WTC11 (cell line): Measurements from ENCODE around the gene GAGE12C. TPM values are rescaled to one million over a fixed set of nuclear protein-coding genes. Genes with fewer than 3 reads are reported as not detected.
"Not testable (repeated sequence)": the region's sequence is repeated elsewhere in the genome, so short reads cannot be mapped to it uniquely, and the experiment has no call there.

Experiments used
- ATAC-seq: fragments of 200-7000 bp; cut with Tn5 transposase; 2 replicates; pipeline ENCODE4 v1.10.0; 2021; ENCODE audit warnings: mild to moderate bottlenecking, moderate library complexity
- Bru-seq: library from RNA; stranded (reverse); fragments of 400-500 nt; gene quantifications from one replicate; lab custom pipeline; 2021; lab: Mats Ljungman, UMichigan
- CTCF ChIA-PET: fragments of 300-600 bp; sonication (Branson Sonifier 250); formaldehyde crosslinking; loops from one replicate; lab custom pipeline; 2021; ENCODE audit warnings: antibody characterized with exemption; lab: Charles Lee
- POLR2A ChIA-PET: fragments of 350-600 bp; sonication (Branson Sonifier 250); formaldehyde crosslinking; loops from one replicate; lab custom pipeline; 2021; ENCODE audit warnings: antibody characterized with exemption; lab: Charles Lee
- DNase-seq: peaks from one replicate; pipeline ENCODE4 v3.0.0; 2021; ENCODE audit warnings: low spot score
- H3K27ac Mint-ChIP-seq: 2 replicates; pipeline ENCODE4 v1.8.0; 2021; ENCODE audit warnings: mixed read lengths
- H3K27me3 Mint-ChIP-seq: 2 replicates; pipeline ENCODE4 v1.8.0; 2021; ENCODE audit warnings: low read depth, mild to moderate bottlenecking, moderate library complexity, mixed read lengths
- H3K36me3 Mint-ChIP-seq: 2 replicates; pipeline ENCODE4 v1.8.0; 2021; ENCODE audit warnings: mixed read lengths
- H3K4me1 Mint-ChIP-seq: 2 replicates; pipeline ENCODE4 v1.8.0; 2022; ENCODE audit warnings: mixed read lengths
- H3K4me3 Mint-ChIP-seq: 2 replicates; pipeline ENCODE4 v1.8.0; 2021; ENCODE audit warnings: mild to moderate bottlenecking, moderate library complexity, mixed read lengths
- H3K9me3 Mint-ChIP-seq: 2 replicates; pipeline ENCODE4 v1.8.0; 2021; ENCODE audit warnings: mixed read lengths
- long read RNA-seq, 3 experiments: library from RNA in 1 of 3; library from capped mRNA in 1 of 3; library from polyadenylated mRNA in 1 of 3; unstranded in 2 of 3; stranded (forward) in 1 of 3; transcript quantifications; one replicate each; pipeline ENCODE4 v2.0.0, GENCODE V29; 2021
- total RNA-seq: library from RNA; stranded (reverse); gene quantifications from 3 replicates; pipeline ENCODE4 v1.2.3, GENCODE V29; 2021

Gene GAGE12C, protein sequence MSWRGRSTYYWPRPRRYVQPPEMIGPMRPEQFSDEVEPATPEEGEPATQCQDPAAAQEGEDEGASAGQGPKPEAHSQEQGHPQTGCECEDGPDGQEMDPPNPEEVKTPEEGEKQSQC
- total RNA-seq, result not detected in 3 replicates
- Bru-seq, nascent RNA, result not detected
- long read RNA-seq, experiment 1, result 0 reads
- long read RNA-seq, experiment 2, result 0 reads
- long read RNA-seq, experiment 3, result 0 reads

GRCh38 chrX:49531877-49532276 lies at the start of gene GAGE12C:
TSS of gene GAGE12C (plus strand) at chrX:49532177. CDS start at chrX:49533332, 1,155 bp downstream.
- ATAC-seq, H3K27me3 Mint-ChIP-seq, H3K4me1 Mint-ChIP-seq, H3K27ac Mint-ChIP-seq, H3K4me3 Mint-ChIP-seq, CTCF ChIA-PET, H3K36me3 Mint-ChIP-seq, POLR2A ChIA-PET, H3K9me3 Mint-ChIP-seq, DNase-seq: not testable (repeated sequence)

DNA sequence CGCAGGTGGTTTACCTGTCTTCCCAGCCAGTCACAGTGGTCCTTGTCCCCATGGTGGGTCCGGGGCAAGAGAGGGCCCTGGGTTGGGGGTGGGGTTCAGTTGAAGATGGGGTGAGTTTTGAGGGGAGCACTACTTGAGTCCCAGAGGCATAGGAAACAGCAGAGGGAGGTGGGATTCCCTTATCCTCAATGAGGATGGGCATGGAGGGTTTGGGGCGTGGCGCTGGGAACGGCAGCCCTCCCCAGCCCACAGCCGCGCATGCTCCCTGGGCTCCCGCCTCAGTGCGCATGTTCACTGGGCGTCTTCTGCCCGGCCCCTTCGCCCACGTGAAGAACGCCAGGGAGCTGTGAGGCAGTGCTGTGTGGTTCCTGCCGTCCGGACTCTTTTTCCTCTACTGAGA lies 9.5 kb downstream of the GAGE12C start, which contains the start of gene GAGE12D:
TSS of gene GAGE12D (plus strand) at position 301 of the 400 bp plus-strand sequence. CDS start 1,155 bp downstream, outside the sequence.
- H3K36me3 Mint-ChIP-seq, DNase-seq, H3K27ac Mint-ChIP-seq, ATAC-seq, H3K4me1 Mint-ChIP-seq, H3K9me3 Mint-ChIP-seq, H3K4me3 Mint-ChIP-seq, POLR2A ChIA-PET, CTCF ChIA-PET, H3K27me3 Mint-ChIP-seq: not testable (repeated sequence)

GRCh38 chrX:49550989-49551388 lies 19.0 kb downstream of the GAGE12C start, which contains the start of gene GAGE12E:
TSS of gene GAGE12E (plus strand) at chrX:49551289. CDS start at chrX:49552444, 1,155 bp downstream.
- H3K27ac Mint-ChIP-seq, POLR2A ChIA-PET, H3K4me1 Mint-ChIP-seq, H3K27me3 Mint-ChIP-seq, H3K9me3 Mint-ChIP-seq, H3K36me3 Mint-ChIP-seq, H3K4me3 Mint-ChIP-seq, DNase-seq, ATAC-seq, CTCF ChIA-PET: not testable (repeated sequence)

DNA sequence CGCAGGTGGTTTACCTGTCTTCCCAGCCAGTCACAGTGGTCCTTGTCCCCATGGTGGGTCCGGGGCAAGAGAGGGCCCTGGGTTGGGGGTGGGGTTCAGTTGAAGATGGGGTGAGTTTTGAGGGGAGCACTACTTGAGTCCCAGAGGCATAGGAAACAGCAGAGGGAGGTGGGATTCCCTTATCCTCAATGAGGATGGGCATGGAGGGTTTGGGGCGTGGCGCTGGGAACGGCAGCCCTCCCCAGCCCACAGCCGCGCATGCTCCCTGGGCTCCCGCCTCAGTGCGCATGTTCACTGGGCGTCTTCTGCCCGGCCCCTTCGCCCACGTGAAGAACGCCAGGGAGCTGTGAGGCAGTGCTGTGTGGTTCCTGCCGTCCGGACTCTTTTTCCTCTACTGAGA lies 28.6 kb downstream of the GAGE12C start, which contains the start of gene GAGE12F:
TSS of gene GAGE12F (plus strand) at position 301 of the 400 bp plus-strand sequence. CDS start 1,155 bp downstream, outside the sequence.
- H3K36me3 Mint-ChIP-seq, POLR2A ChIA-PET, H3K4me1 Mint-ChIP-seq, ATAC-seq, H3K4me3 Mint-ChIP-seq, H3K27ac Mint-ChIP-seq, CTCF ChIA-PET, H3K27me3 Mint-ChIP-seq, DNase-seq, H3K9me3 Mint-ChIP-seq: not testable (repeated sequence)

DNA sequence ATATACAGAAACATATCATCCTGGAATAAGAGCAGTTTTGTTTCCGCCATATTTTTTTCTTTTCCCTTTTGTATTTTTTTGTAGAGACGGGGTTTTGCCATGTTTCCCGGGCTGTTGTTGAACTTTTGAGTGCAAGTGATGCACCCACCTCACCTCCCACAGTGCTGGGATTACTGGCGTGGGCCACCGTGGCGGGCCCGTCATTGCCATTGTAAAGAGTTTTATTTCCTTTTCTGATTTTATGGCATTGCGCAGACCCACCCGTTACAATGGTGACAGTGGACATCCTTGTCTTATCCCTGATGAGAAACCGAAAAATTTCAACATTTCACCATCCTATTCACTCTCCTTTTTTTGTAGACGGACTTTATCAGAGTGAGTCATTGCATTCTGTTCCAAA lies 36.8 kb downstream of the GAGE12C start:
- H3K4me3 Mint-ChIP-seq, DNase-seq, H3K9me3 Mint-ChIP-seq, ATAC-seq, H3K36me3 Mint-ChIP-seq, H3K27ac Mint-ChIP-seq, CTCF ChIA-PET, H3K4me1 Mint-ChIP-seq, POLR2A ChIA-PET, H3K27me3 Mint-ChIP-seq: not testable (repeated sequence)

DNA sequence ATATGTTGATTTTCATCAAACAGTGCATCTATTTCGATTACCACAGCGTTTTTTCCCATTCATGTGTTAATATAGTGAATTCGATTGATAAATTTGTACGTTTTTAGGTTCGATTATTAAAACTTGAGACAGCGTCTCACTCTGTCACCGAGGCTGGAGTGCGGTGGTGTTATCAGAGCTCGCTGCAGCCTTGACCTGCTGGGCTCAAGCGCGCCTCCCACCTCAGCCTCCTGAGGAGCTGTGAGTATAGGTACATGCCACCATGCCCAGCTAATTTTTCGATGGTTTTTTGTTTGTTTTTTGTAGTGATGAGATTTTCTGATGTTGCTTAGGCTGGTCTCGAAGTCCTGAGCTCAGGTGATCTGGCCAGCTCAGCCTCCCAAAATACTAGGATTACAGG lies 37.2 kb downstream of the GAGE12C start:
- H3K27ac Mint-ChIP-seq, H3K4me1 Mint-ChIP-seq, H3K27me3 Mint-ChIP-seq, H3K4me3 Mint-ChIP-seq, CTCF ChIA-PET, H3K36me3 Mint-ChIP-seq, POLR2A ChIA-PET, ATAC-seq, DNase-seq, H3K9me3 Mint-ChIP-seq: not testable (repeated sequence)

GRCh38 chrX:49570100-49570499 lies 38.1 kb downstream of the GAGE12C start, which contains the start of gene GAGE12G:
TSS of gene GAGE12G (plus strand) at chrX:49570400. CDS start at chrX:49571555, 1,155 bp downstream.
- H3K4me1 Mint-ChIP-seq, CTCF ChIA-PET, DNase-seq, ATAC-seq, H3K27me3 Mint-ChIP-seq, H3K36me3 Mint-ChIP-seq, H3K27ac Mint-ChIP-seq, H3K9me3 Mint-ChIP-seq, POLR2A ChIA-PET, H3K4me3 Mint-ChIP-seq: not testable (repeated sequence)

DNA sequence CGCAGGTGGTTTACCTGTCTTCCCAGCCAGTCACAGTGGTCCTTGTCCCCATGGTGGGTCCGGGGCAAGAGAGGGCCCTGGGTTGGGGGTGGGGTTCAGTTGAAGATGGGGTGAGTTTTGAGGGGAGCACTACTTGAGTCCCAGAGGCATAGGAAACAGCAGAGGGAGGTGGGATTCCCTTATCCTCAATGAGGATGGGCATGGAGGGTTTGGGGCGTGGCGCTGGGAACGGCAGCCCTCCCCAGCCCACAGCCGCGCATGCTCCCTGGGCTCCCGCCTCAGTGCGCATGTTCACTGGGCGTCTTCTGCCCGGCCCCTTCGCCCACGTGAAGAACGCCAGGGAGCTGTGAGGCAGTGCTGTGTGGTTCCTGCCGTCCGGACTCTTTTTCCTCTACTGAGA lies 47.7 kb downstream of the GAGE12C start, which contains the start of gene GAGE12H:
TSS of gene GAGE12H (plus strand) at position 301 of the 400 bp plus-strand sequence. CDS start 1,155 bp downstream, outside the sequence.
- POLR2A ChIA-PET, H3K9me3 Mint-ChIP-seq, H3K36me3 Mint-ChIP-seq, H3K4me1 Mint-ChIP-seq, H3K4me3 Mint-ChIP-seq, ATAC-seq, H3K27ac Mint-ChIP-seq, DNase-seq, CTCF ChIA-PET, H3K27me3 Mint-ChIP-seq: not testable (repeated sequence)

Other genes with a start within 250 kb of the GAGE12C start
- not detected in 3 replicates for gene GAGE10, start 228.5 kb upstream of the GAGE12C start, total RNA-seq
- gene GAGE12J, start 210.1 kb upstream of the GAGE12C start, total RNA-seq, result not detected in 3 replicates
- gene GAGE13, start 200.6 kb upstream of the GAGE12C start, total RNA-seq, result 0.39 TPM in 1 of 3 replicates, not detected in the others
- gene GAGE12D, start 9.6 kb downstream of the GAGE12C start, total RNA-seq, result not detected in 3 replicates
- not detected in 3 replicates for gene GAGE12E, start 19.1 kb downstream of the GAGE12C start, total RNA-seq
- 0.82 TPM in 1 of 3 replicates, not detected in the others for gene GAGE12F, start 28.7 kb downstream of the GAGE12C start, total RNA-seq
- not detected in 3 replicates for gene GAGE12G, start 38.2 kb downstream of the GAGE12C start, total RNA-seq
- gene GAGE12H, start 47.8 kb downstream of the GAGE12C start, total RNA-seq, result not detected in 3 replicates
- 0.62 to 0.83 TPM in 2 of 3 replicates, not detected in the other for gene GAGE2A, start 57.3 kb downstream of the GAGE12C start, total RNA-seq
- 1.2 TPM in 1 of 3 replicates, not detected in the others for gene GAGE1, start 66.8 kb downstream of the GAGE12C start, total RNA-seq
- gene PAGE1, start 163.8 kb downstream of the GAGE12C start, total RNA-seq, result not detected in 3 replicates